GM04503 (cell line): ENCODE data around the gene ARHGEF4.
"Not testable (repeated sequence)": the region's sequence is repeated elsewhere in the genome, so short reads cannot be mapped to it uniquely, and the experiment has no call there.

Experiments
- DNase-seq: peaks from one replicate; pipeline ENCODE4 v3.0.0-alpha.2; 2012; ENCODE audit warnings: low read depth

ARHGEF4 gene

GRCh38 chr2:130975729-130976128, 139.0 kb downstream of the ARHGEF4 start:
- no peak for DNase-seq

- DNase-seq, result no peak
These were observed 140.0 kb downstream of the ARHGEF4 start for GRCh38 chr2:130976591-130977237.

- DNase-seq, result no peak
These were observed 140.8 kb downstream of the ARHGEF4 start for GRCh38 chr2:130977461-130978050.

GRCh38 chr2:130981667-130982066, 145.0 kb downstream of the ARHGEF4 start:
- DNase-seq, result no peak

GRCh38 chr2:130985206-130985780, 148.6 kb downstream of the ARHGEF4 start:
- no peak for DNase-seq

- no peak for DNase-seq
These were observed 149.3 kb downstream of the ARHGEF4 start for GRCh38 chr2:130985831-130986649.

- no peak for DNase-seq
These were observed 150.3 kb downstream of the ARHGEF4 start for GRCh38 chr2:130986890-130987493.

GRCh38 chr2:130987519-130988425, 151.1 kb downstream of the ARHGEF4 start:
- DNase-seq, result no peak

- DNase-seq, result not testable (repeated sequence)
These were observed 154.7 kb downstream of the ARHGEF4 start for GRCh38 chr2:130991446-130991845.

- not testable (repeated sequence) for DNase-seq
These were observed 155.3 kb downstream of the ARHGEF4 start for GRCh38 chr2:130992003-130992402.

- no peak for DNase-seq
These were observed 160.0 kb downstream of the ARHGEF4 start for GRCh38 chr2:130996691-130997090.

GRCh38 chr2:130997198-130997597, 160.5 kb downstream of the ARHGEF4 start:
- DNase-seq, result no peak

- DNase-seq, result no peak
These were observed 161.8 kb downstream of the ARHGEF4 start for GRCh38 chr2:130998561-130998960.

- DNase-seq, result no peak
These were observed 167.9 kb downstream of the ARHGEF4 start for GRCh38 chr2:131004446-131005209.

- no peak for DNase-seq
These were observed 168.7 kb downstream of the ARHGEF4 start for GRCh38 chr2:131005216-131005935.

GRCh38 chr2:131006561-131006960, 169.8 kb downstream of the ARHGEF4 start:
- DNase-seq, result no peak

- no peak for DNase-seq
These were observed 172.3 kb downstream of the ARHGEF4 start for GRCh38 chr2:131008967-131009366.

- DNase-seq, result no peak
These were observed 173.2 kb downstream of the ARHGEF4 start for GRCh38 chr2:131009713-131010475.

GRCh38 chr2:131010566-131010965, 173.9 kb downstream of the ARHGEF4 start:
- DNase-seq, result no peak
